Measurements from ENCODE around the gene DOK7.

Gene DOK7

DNA sequence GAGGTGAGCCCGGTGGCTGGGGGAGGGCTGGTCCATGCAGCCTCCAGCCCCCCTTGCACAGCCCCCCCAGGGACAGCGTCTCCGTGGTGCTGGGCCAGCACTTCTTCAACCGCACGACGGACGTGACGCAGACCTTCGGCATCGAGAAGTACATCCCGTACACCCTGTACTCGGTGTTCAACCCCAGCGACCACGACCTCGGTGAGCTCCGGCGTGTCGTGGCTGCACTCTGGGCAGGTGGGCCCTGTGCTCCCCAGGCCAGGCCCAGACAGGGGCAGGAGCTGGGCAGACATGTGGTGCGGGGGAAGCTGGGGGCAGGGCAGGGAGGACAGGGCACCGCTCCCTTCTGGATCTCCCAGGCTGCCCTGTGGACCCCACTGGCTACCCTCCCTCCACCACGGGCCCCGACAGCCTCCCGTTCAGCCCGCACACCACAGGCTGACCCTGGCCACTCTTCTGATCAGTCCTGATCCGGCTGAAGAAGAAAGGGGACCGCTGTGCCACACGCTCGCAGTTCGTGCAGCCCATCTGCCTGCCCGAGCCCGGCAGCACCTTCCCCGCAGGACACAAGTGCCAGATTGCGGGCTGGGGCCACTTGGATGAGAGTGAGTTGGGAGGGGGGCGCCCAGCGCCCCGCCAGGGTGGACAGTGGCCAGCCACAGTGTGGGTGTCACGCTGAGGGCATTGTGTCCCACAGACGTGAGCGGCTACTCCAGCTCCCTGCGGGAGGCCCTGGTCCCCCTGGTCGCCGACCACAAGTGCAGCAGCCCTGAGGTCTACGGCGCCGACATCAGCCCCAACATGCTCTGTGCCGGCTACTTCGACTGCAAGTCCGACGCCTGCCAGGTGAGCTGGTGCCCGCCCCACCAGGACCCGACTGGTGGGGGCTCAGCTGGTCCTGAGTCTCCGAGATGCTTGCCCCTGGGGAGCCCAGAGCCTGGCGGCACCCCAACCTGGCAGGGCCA, 15.4 kb upstream of the DOK7 start:
- TF ChIP-seq BACH2 (CRISPR knock-in tag; IDR thresholded peaks at IDR 0.05; ENCODE audit: borderline replicate concordance) (no peak), RARB (CRISPR knock-in tag; IDR thresholded peaks at IDR 0.05) (no peak), SNAI2 (CRISPR knock-in tag; IDR thresholded peaks at IDR 0.05) (no peak), TCF4 (CRISPR knock-in tag; IDR thresholded peaks at IDR 0.05; ENCODE audit: borderline replicate concordance) (no peak), ZFP3 (CRISPR knock-in tag; IDR thresholded peaks at IDR 0.05) (no peak), ZC3H10 (CRISPR knock-in tag; IDR thresholded peaks at IDR 0.05) (no peak), PPARA (CRISPR knock-in tag; IDR thresholded peaks at IDR 0.05; ENCODE audit: borderline replicate concordance) (no peak), ESRRG (CRISPR knock-in tag; IDR thresholded peaks at IDR 0.05) (no peak), GLIS3 (CRISPR knock-in tag; IDR thresholded peaks at IDR 0.05) (no peak), ZFP30 (CRISPR knock-in tag; IDR thresholded peaks at IDR 0.05) (no peak), ZNF70 (CRISPR knock-in tag; IDR thresholded peaks at IDR 0.05) (no peak), ZNF565 (CRISPR knock-in tag; conservative IDR thresholded peaks at IDR 0.05; ENCODE audit: low read depth) (no peak), CSDC2 (CRISPR knock-in tag; IDR thresholded peaks at IDR 0.05) (no peak), ZNF8 (CRISPR knock-in tag; IDR thresholded peaks at IDR 0.05) (no peak), ISL1 (CRISPR knock-in tag; IDR thresholded peaks at IDR 0.05) (no peak)
- TF ChIP-seq, protein P1, sequence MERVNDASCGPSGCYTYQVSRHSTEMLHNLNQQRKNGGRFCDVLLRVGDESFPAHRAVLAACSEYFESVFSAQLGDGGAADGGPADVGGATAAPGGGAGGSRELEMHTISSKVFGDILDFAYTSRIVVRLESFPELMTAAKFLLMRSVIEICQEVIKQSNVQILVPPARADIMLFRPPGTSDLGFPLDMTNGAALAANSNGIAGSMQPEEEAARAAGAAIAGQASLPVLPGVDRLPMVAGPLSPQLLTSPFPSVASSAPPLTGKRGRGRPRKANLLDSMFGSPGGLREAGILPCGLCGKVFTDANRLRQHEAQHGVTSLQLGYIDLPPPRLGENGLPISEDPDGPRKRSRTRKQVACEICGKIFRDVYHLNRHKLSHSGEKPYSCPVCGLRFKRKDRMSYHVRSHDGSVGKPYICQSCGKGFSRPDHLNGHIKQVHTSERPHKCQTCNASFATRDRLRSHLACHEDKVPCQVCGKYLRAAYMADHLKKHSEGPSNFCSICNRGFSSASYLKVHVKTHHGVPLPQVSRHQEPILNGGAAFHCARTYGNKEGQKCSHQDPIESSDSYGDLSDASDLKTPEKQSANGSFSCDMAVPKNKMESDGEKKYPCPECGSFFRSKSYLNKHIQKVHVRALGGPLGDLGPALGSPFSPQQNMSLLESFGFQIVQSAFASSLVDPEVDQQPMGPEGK (CRISPR knock-in tag; IDR thresholded peaks at IDR 0.05; ENCODE audit: borderline replicate concordance): no peak
- TF ChIP-seq, protein P2, sequence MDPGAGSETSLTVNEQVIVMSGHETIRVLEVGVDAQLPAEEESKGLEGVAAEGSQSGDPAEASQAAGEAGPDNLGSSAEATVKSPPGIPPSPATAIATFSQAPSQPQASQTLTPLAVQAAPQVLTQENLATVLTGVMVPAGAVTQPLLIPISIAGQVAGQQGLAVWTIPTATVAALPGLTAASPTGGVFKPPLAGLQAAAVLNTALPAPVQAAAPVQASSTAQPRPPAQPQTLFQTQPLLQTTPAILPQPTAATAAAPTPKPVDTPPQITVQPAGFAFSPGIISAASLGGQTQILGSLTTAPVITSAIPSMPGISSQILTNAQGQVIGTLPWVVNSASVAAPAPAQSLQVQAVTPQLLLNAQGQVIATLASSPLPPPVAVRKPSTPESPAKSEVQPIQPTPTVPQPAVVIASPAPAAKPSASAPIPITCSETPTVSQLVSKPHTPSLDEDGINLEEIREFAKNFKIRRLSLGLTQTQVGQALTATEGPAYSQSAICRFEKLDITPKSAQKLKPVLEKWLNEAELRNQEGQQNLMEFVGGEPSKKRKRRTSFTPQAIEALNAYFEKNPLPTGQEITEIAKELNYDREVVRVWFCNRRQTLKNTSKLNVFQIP (CRISPR knock-in tag; IDR thresholded peaks at IDR 0.05; ENCODE audit: borderline replicate concordance, low read depth): no peak
- TF ChIP-seq, protein P3, sequence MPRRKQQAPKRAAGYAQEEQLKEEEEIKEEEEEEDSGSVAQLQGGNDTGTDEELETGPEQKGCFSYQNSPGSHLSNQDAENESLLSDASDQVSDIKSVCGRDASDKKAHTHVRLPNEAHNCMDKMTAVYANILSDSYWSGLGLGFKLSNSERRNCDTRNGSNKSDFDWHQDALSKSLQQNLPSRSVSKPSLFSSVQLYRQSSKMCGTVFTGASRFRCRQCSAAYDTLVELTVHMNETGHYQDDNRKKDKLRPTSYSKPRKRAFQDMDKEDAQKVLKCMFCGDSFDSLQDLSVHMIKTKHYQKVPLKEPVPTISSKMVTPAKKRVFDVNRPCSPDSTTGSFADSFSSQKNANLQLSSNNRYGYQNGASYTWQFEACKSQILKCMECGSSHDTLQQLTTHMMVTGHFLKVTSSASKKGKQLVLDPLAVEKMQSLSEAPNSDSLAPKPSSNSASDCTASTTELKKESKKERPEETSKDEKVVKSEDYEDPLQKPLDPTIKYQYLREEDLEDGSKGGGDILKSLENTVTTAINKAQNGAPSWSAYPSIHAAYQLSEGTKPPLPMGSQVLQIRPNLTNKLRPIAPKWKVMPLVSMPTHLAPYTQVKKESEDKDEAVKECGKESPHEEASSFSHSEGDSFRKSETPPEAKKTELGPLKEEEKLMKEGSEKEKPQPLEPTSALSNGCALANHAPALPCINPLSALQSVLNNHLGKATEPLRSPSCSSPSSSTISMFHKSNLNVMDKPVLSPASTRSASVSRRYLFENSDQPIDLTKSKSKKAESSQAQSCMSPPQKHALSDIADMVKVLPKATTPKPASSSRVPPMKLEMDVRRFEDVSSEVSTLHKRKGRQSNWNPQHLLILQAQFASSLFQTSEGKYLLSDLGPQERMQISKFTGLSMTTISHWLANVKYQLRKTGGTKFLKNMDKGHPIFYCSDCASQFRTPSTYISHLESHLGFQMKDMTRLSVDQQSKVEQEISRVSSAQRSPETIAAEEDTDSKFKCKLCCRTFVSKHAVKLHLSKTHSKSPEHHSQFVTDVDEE (CRISPR knock-in tag; IDR thresholded peaks at IDR 0.05): no peak
- ATAC-seq: no peak

DNA sequence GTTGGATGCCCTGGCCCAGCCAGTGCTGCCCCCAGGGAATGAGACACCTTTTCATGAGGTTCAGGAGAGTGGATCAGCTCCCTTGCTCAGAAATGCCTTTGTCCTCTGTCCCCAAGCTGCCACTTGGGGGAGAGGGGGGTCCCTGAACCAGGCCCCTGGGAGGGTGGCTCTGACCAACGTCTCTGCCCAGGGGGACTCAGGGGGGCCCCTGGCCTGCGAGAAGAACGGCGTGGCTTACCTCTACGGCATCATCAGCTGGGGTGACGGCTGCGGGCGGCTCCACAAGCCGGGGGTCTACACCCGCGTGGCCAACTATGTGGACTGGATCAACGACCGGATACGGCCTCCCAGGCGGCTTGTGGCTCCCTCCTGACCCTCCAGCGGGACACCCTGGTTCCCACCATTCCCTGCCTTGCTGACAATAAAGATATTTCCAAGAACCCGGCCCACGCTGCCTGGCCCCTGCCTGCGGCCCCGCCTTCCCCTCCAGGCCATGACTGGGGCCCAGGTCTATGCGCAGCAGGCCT, 14.0 kb upstream of the DOK7 start:
- TF ChIP-seq RARB (CRISPR knock-in tag; IDR thresholded peaks at IDR 0.05): no peak
- no peak for TF ChIP-seq ZNF565 (CRISPR knock-in tag; conservative IDR thresholded peaks at IDR 0.05; ENCODE audit: low read depth)
- TF ChIP-seq, protein P2 (CRISPR knock-in tag; IDR thresholded peaks at IDR 0.05; ENCODE audit: borderline replicate concordance, low read depth): no peak
- no peak for TF ChIP-seq ZFP3 (CRISPR knock-in tag; IDR thresholded peaks at IDR 0.05)
- TF ChIP-seq OSR1 (CRISPR knock-in tag; IDR thresholded peaks at IDR 0.05): no peak
- TF ChIP-seq ZNF8 (CRISPR knock-in tag; IDR thresholded peaks at IDR 0.05): no peak
- TF ChIP-seq GLIS3 (CRISPR knock-in tag; IDR thresholded peaks at IDR 0.05): no peak
- TF ChIP-seq, protein P4, sequence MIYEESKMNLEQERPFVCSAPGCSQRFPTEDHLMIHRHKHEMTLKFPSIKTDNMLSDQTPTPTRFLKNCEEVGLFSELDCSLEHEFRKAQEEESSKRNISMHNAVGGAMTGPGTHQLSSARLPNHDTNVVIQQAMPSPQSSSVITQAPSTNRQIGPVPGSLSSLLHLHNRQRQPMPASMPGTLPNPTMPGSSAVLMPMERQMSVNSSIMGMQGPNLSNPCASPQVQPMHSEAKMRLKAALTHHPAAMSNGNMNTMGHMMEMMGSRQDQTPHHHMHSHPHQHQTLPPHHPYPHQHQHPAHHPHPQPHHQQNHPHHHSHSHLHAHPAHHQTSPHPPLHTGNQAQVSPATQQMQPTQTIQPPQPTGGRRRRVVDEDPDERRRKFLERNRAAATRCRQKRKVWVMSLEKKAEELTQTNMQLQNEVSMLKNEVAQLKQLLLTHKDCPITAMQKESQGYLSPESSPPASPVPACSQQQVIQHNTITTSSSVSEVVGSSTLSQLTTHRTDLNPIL (CRISPR knock-in tag; IDR thresholded peaks at IDR 0.05; ENCODE audit: low read depth): no peak
- TF ChIP-seq TOX (CRISPR knock-in tag; IDR thresholded peaks at IDR 0.05; ENCODE audit: borderline replicate concordance): no peak
- TF ChIP-seq, protein P5, sequence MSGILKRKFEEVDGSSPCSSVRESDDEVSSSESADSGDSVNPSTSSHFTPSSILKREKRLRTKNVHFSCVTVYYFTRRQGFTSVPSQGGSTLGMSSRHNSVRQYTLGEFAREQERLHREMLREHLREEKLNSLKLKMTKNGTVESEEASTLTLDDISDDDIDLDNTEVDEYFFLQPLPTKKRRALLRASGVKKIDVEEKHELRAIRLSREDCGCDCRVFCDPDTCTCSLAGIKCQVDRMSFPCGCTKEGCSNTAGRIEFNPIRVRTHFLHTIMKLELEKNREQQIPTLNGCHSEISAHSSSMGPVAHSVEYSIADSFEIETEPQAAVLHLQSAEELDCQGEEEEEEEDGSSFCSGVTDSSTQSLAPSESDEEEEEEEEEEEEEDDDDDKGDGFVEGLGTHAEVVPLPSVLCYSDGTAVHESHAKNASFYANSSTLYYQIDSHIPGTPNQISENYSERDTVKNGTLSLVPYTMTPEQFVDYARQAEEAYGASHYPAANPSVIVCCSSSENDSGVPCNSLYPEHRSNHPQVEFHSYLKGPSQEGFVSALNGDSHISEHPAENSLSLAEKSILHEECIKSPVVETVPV (CRISPR knock-in tag; IDR thresholded peaks at IDR 0.05): no peak
- TF ChIP-seq ARNTL (CRISPR knock-in tag; IDR thresholded peaks at IDR 0.05; ENCODE audit: borderline replicate concordance, low read depth): no peak
- TF ChIP-seq, protein P3 (CRISPR knock-in tag; IDR thresholded peaks at IDR 0.05): no peak
- TF ChIP-seq ISL1 (CRISPR knock-in tag; IDR thresholded peaks at IDR 0.05): no peak
- no peak for TF ChIP-seq ZNF70 (CRISPR knock-in tag; IDR thresholded peaks at IDR 0.05)
- no peak for TF ChIP-seq ZFP30 (CRISPR knock-in tag; IDR thresholded peaks at IDR 0.05)
- no peak for ATAC-seq
